Stomach (tissue), 9 donors: ENCODE results near the gene NFIX. TPM values are rescaled to one million over a fixed set of nuclear protein-coding genes. Genes with fewer than 3 reads are reported as not detected.

Experiments
- DNase-seq, 2 donors: peaks; one replicate each; pipeline versions ENCODE4 v3.0.0 to v3.0.0-alpha.2; 2013 to 2019
- H3K27ac ChIP-seq, 5 donors: fragments of 200-600 bp in 4 of 5; sonication (generic) in 4 of 5; one replicate each; pipeline ENCODE4 v1.5.1; 2013 to 2019; ENCODE audit warnings: mild to moderate bottlenecking in 1 of 5, moderate library complexity in 1 of 5
- H3K27me3 ChIP-seq, 3 donors: fragments of 200-600 bp; sonication (generic); one replicate each; pipeline ENCODE4 v1.5.1; 2017 to 2019; ENCODE audit warnings: mixed run types in 1 of 3
- H3K36me3 ChIP-seq, 4 donors: fragments of 200-600 bp; sonication (generic); 1 replicate in 3 of 4; 2 replicates in 1 of 4; pipeline ENCODE4 v1.5.1; 2016 to 2019
- H3K4me1 ChIP-seq, 4 donors: fragments of 200-600 bp; sonication (generic); one replicate each; pipeline ENCODE4 v1.5.1; 2016 to 2019
- H3K4me3 ChIP-seq, 4 donors: fragments of 200-600 bp; sonication (generic) in 3 of 4; one replicate each; pipeline ENCODE4 v1.5.1; 2016 to 2019; ENCODE audit warnings: mild to moderate bottlenecking in 1 of 4
- H3K9me3 ChIP-seq, 4 donors: fragments of 200-600 bp; sonication (generic); one replicate each; pipeline ENCODE4 v1.5.1; 2016 to 2019
- CTCF ChIP-seq, 7 experiments: fragments of 450-650 bp in 4 of 7; fragments of 200-600 bp in 3 of 7; sonication (generic) in 3 of 7; IDR thresholded peaks; one replicate each; pipeline ENCODE4 v1.5.1; 2016 to 2019; ENCODE audit warnings: antibody characterized with exemption in 7 of 7, control low read depth in 2 of 7, mild to moderate bottlenecking in 1 of 7
- EP300 ChIP-seq: sonication (generic); formaldehyde crosslinking; IDR thresholded peaks from one replicate; pipeline ENCODE4 v1.6.1; 2017; ENCODE audit warnings: antibody characterized with exemption
- POLR2A ChIP-seq, 4 donors: fragments of 450-650 bp; IDR thresholded peaks; one replicate each; pipeline ENCODE4 v1.6.1; 2016; ENCODE audit warnings: antibody characterized with exemption in 4 of 4, control low read depth in 2 of 4, mild to moderate bottlenecking in 1 of 4, moderate library complexity in 1 of 4
- POLR2AphosphoS5 ChIP-seq, 3 donors: sonication (generic); formaldehyde crosslinking; IDR thresholded peaks; one replicate each; pipeline ENCODE4 v1.6.1; 2016; ENCODE audit warnings: antibody characterized with exemption in 3 of 3
- WGBS, 5 donors: extraction: QIAGEN DNeasy Blood & Tissue Kit in 3 of 5; methylation state at CpG; one replicate each; pipeline versions ENCODE4 v1.1.5 to v1.1.7; 2013 to 2018; 5-methylcytosine and 5-hydroxymethylcytosine counted together
- intact Hi-C: fragments of 100-400 bp; cut with DNase I; formaldehyde crosslinking; loops from one replicate; pipeline ENCODE4 v1.15.1; 2023; ENCODE audit warnings: low total_unique reads
- polyA plus RNA-seq, 3 donors: library from polyadenylated mRNA; stranded (reverse); fragments of 200-250 nt; gene quantifications; one replicate each; pipeline ENCODE4 v1.2.3, GENCODE V29; 2013
- total RNA-seq, 5 donors: library from RNA; depleted of rRNA; stranded (reverse); fragments of >200 nt; gene quantifications; one replicate each; pipeline versions ENCODE4 v1.1.0 to v1.2.3, GENCODE V29; 2014 to 2016
- donor health status: healthy with polysubstance abuse.
- donor health status: Bipolar disorder and iron deficiency.
- donor health status: healthy.

The NFIX gene
- total and polyA plus RNA-seq, 8 donors, result 11.5 to 183 (median 37.6) TPM

GRCh38 chr19:13116282-13117175 is 121.3 kb downstream of the NFIX start, which contains the start of gene TRMT1:
Gene TRMT1 (minus strand): TSS chr19:13116740. CDS start chr19:13116399, 341 bp downstream.
- Histone ChIP-seq H3K4me1 (peaks cover 37 to 57% (median 53%) of the 10 kb centered on the region in 4 donors), H3K4me3 (peak within 1 kb of the TSS; percentile 86 to 100 (median 98)), H3K27ac (peak within 1 kb of the TSS; percentile 71 to 86 (median 80)), H3K9me3 (no peaks in the 10 kb centered on the region), H3K36me3 (peaks cover 12 to 45% (median 37%) of the 10 kb centered on the region in 4 donors), H3K27me3 (no peaks in the 10 kb centered on the region)
- 0 to 1% (median 0%) methylated on average over 19 to 51 of the region's 51 CpGs for WGBS, 5 donors
- intact Hi-C loops, result no loop called here
- TF ChIP-seq CTCF (IDR thresholded peaks at IDR 0.05) (peak in 1 of 7 experiments; percentile 6), POLR2A (IDR thresholded peaks at IDR 0.05) (no peak), POLR2AphosphoS5 (IDR thresholded peaks at IDR 0.05) (peak; percentile 77 to 95 (median 87))
- DNase-seq, result peak; percentile 93 to 97

GRCh38 chr19:13117176-13117771 is 122.0 kb downstream of the NFIX start:
- peak overlapping the region; percentile 86 to 100 (median 98) for H3K4me3 ChIP-seq
- no peaks in the 10 kb centered on the region for H3K27me3 ChIP-seq
- intact Hi-C loops, result no loop called here
- peaks cover 37 to 64% (median 56%) of the 10 kb centered on the region in 4 donors for H3K4me1 ChIP-seq
- TF ChIP-seq CTCF (IDR thresholded peaks at IDR 0.05), result no peak
- TF ChIP-seq POLR2A (IDR thresholded peaks at IDR 0.05), result no peak
- TF ChIP-seq EP300, result no peak
- TF ChIP-seq POLR2AphosphoS5 (IDR thresholded peaks at IDR 0.05), result no peak
- peak in 1 of 2 donors; percentile 34 for DNase-seq
- H3K9me3 ChIP-seq, result no peaks in the 10 kb centered on the region
- whole genome bisulfite sequencing, 5 donors, result 10 to 12% (median 11%) methylated on average over 20 of the region's 20 CpGs
- peaks cover 6 to 45% (median 33%) of the 10 kb centered on the region in 4 donors for H3K36me3 ChIP-seq
- peak overlapping the region; percentile 71 to 86 (median 80) for H3K27ac ChIP-seq

GRCh38 chr19:13117772-13118423 is 122.6 kb downstream of the NFIX start, which contains the start of gene NACC1:
Gene NACC1 (plus strand): TSS chr19:13118264. CDS start chr19:13135208, 16,944 bp downstream.
- H3K27me3 ChIP-seq, result no peaks in the 10 kb centered on the region
- H3K9me3 ChIP-seq, result no peaks in the 10 kb centered on the region
- peaks cover 0 to 41% (median 27%) of the 10 kb centered on the region in 4 donors for H3K36me3 ChIP-seq
- H3K4me1 ChIP-seq, result peaks cover 37 to 64% (median 56%) of the 10 kb centered on the region in 4 donors
- no peak for TF ChIP-seq CTCF (IDR thresholded peaks at IDR 0.05)
- TF ChIP-seq POLR2AphosphoS5 (IDR thresholded peaks at IDR 0.05), result peak in 2 of 3 donors; percentile 31 to 43
- WGBS, 5 donors, result 2 to 5% (median 4%) methylated on average over 28 to 65 of the region's 65 CpGs
- DNase-seq, result peak; percentile 90 to 97
- H3K27ac ChIP-seq, result peak within 1 kb of the TSS; percentile 71 to 88 (median 80)
- peak within 1 kb of the TSS; percentile 86 to 100 (median 98) for H3K4me3 ChIP-seq
- intact Hi-C loops, result no loop called here
